ENCODE data around the gene PET117. TPM values are rescaled to one million over a fixed set of nuclear protein-coding genes. Genes with fewer than 3 reads are reported as not detected.
"Not testable (repeated sequence)": the region's sequence is repeated elsewhere in the genome, so short reads cannot be mapped to it uniquely, and the experiment has no call there.

Gene PET117
- total RNA-seq, 1 donor from 2014 or later = 13.7 TPM

DNA sequence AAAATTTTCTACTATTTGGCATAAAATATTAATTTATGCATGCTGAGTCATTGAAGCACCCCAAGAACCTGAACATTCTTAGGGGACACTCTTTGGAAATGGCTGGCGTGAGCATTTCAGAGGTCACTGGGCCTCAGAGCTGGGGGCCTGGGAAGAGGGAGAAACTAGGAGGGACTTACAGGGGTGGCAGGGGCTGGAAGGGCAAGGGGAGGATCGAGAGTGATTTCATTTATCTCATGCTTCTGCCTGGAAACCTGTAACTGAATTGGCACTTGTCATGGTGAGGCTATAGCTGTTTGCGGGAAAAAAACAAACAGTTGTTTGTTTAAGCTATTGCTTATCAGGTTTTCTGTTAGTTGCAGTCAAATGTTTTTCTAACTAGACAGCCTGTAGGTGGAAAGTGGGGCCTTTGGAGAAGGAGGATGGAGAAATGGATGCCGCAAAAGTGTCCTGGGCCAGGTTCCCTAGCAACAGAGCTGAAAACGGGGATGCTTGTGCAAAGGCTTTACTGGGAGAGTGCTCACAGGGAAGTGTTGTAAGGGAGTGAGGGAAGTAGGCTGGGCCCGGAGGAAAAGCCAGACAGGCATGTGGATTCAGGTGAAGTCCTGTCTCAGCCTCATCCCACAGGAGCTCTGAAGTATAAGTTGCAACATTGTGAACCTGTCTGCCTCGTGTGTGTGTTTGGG is 36.4 kb upstream of the PET117 start:
- TF ChIP-seq, protein P1, sequence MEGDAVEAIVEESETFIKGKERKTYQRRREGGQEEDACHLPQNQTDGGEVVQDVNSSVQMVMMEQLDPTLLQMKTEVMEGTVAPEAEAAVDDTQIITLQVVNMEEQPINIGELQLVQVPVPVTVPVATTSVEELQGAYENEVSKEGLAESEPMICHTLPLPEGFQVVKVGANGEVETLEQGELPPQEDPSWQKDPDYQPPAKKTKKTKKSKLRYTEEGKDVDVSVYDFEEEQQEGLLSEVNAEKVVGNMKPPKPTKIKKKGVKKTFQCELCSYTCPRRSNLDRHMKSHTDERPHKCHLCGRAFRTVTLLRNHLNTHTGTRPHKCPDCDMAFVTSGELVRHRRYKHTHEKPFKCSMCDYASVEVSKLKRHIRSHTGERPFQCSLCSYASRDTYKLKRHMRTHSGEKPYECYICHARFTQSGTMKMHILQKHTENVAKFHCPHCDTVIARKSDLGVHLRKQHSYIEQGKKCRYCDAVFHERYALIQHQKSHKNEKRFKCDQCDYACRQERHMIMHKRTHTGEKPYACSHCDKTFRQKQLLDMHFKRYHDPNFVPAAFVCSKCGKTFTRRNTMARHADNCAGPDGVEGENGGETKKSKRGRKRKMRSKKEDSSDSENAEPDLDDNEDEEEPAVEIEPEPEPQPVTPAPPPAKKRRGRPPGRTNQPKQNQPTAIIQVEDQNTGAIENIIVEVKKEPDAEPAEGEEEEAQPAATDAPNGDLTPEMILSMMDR (IDR thresholded peaks at IDR 0.05; ENCODE audit: partially characterized antibody, unreplicated experiment) = no peak
- H3K4me3 Mint-ChIP-seq (ENCODE audit: unreplicated experiment) = no peak overlapping the region
- H3K4me1 Mint-ChIP-seq (ENCODE audit: low read depth, unreplicated experiment) = peaks cover 8% of the 10 kb centered on the region
- H3K9me3 Mint-ChIP-seq (ENCODE audit: unreplicated experiment) = no peaks in the 10 kb centered on the region
- H3K36me3 Mint-ChIP-seq (ENCODE audit: unreplicated experiment) = no peaks in the 10 kb centered on the region
- H3K27me3 Mint-ChIP-seq (ENCODE audit: unreplicated experiment) = no peaks in the 10 kb centered on the region
- DNase-seq = no peak
- no peak overlapping the region for H3K27ac Mint-ChIP-seq (ENCODE audit: unreplicated experiment)

DNA sequence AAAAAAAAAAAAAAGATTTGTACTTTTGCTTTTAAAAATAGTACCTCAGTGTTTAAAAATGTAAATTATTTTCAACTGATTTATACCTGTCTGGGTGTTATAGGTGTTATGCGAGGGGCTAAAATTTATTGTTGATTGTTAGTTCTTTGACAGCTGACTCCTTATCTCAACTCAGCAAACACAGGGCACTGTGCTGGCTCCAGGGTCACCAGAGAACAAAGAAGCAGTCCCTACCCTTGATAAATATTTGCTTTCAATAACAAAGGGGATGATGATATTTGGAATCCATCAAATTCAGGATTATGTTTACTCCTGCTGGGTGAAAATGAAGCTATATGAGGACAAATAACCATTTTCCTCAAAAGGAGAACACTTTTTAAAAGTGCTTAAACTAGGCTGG is 34.2 kb upstream of the PET117 start:
- H3K9me3 Mint-ChIP-seq (ENCODE audit: unreplicated experiment) = no peaks in the 10 kb centered on the region
- H3K27ac Mint-ChIP-seq (ENCODE audit: unreplicated experiment) = no peak overlapping the region
- no peaks in the 10 kb centered on the region for H3K36me3 Mint-ChIP-seq (ENCODE audit: unreplicated experiment)
- H3K4me3 Mint-ChIP-seq (ENCODE audit: unreplicated experiment) = no peak overlapping the region
- H3K4me1 Mint-ChIP-seq (ENCODE audit: low read depth, unreplicated experiment) = peaks cover 8% of the 10 kb centered on the region
- TF ChIP-seq, protein P1 (IDR thresholded peaks at IDR 0.05; ENCODE audit: partially characterized antibody, unreplicated experiment) = no peak
- no peaks in the 10 kb centered on the region for H3K27me3 Mint-ChIP-seq (ENCODE audit: unreplicated experiment)
- DNase-seq = no peak

DNA sequence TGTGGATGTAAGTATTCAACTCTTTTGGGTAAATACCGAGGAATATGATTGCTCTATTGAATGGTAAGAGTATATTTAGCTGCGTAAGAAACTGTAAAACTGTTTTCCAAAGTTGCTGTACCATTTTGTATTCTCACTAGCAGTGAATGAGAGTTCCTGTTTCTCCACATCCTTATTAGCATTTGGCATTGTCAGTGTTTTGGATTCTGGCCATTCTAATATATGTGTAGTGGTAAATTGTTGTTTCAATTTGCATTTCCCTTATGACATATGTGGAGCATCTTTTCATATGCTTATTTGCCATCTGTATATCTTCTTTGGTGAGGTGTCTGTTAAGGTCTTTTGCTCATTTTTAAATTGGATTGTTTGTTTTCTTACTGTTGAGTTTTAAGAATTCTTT is 29.3 kb upstream of the PET117 start:
- Mint-ChIP-seq H3K9me3 (ENCODE audit: unreplicated experiment) (no peaks in the 10 kb centered on the region), H3K27ac (ENCODE audit: unreplicated experiment) (no peak overlapping the region), H3K4me1 (ENCODE audit: low read depth, unreplicated experiment) (no peaks in the 10 kb centered on the region), H3K36me3 (ENCODE audit: unreplicated experiment) (no peaks in the 10 kb centered on the region), H3K27me3 (ENCODE audit: unreplicated experiment) (no peaks in the 10 kb centered on the region), H3K4me3 (ENCODE audit: unreplicated experiment) (no peak overlapping the region)
- DNase-seq = no peak
- TF ChIP-seq, protein P1 (IDR thresholded peaks at IDR 0.05; ENCODE audit: partially characterized antibody, unreplicated experiment) = no peak

DNA sequence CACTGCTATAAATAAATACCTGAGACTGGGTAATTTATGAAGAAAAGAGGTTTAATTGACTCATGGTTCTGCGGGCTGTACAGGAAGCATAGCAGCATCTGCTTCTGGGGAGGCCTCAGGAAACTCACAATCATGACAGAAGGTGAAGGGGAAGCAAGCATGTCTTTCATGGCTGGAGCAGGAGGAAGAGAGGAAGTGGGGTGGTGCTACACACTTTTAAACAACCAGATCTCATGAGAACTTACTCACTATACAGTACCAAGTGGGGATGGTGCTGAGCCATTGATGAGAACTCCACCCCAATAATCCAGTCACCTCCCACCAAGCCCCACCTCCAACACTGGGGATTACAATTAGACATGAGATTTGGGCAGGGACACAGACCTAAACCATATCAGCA is 9.1 kb upstream of the PET117 start:
- H3K27me3 Mint-ChIP-seq (ENCODE audit: unreplicated experiment); H3K4me1 Mint-ChIP-seq (ENCODE audit: low read depth, unreplicated experiment); H3K9me3 Mint-ChIP-seq (ENCODE audit: unreplicated experiment); H3K27ac Mint-ChIP-seq (ENCODE audit: unreplicated experiment); DNase-seq; H3K4me3 Mint-ChIP-seq (ENCODE audit: unreplicated experiment); H3K36me3 Mint-ChIP-seq (ENCODE audit: unreplicated experiment): not testable (repeated sequence)

DNA sequence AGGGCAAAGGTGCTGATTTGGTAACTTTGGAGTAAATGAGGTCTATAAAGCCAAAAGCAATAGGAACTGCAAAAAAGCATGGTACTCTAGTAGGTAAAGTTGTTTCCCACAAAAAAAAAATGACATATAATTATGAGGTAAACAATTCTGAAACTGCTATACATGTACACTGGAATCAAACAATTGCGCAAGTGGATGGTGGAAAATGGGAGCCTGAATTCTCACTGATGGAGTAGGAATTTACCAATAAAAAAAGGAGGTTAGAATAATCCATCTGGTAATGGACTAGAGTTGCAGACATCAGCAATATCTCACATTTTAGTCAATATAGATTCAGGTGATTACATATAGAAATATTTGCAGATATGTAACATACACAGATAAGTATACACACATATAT is 5.0 kb upstream of the PET117 start:
- DNase-seq = no peak
- H3K4me1 Mint-ChIP-seq (ENCODE audit: low read depth, unreplicated experiment) = peaks cover 4% of the 10 kb centered on the region
- TF ChIP-seq, protein P1 (IDR thresholded peaks at IDR 0.05; ENCODE audit: partially characterized antibody, unreplicated experiment) = no peak
- H3K36me3 Mint-ChIP-seq (ENCODE audit: unreplicated experiment) = no peaks in the 10 kb centered on the region
- H3K9me3 Mint-ChIP-seq (ENCODE audit: unreplicated experiment) = peaks cover 3% of the 10 kb centered on the region
- peaks cover 4% of the 10 kb centered on the region for H3K27me3 Mint-ChIP-seq (ENCODE audit: unreplicated experiment)
- H3K4me3 Mint-ChIP-seq (ENCODE audit: unreplicated experiment) = no peak overlapping the region
- no peak overlapping the region for H3K27ac Mint-ChIP-seq (ENCODE audit: unreplicated experiment)

Measured in glutamatergic neuron (in vitro differentiated cells).